T1000 (cell line): ENCODE data around the gene VPS37C.

Experiments used
- DNase-seq: peaks from one replicate; lab custom pipeline; 2025; ENCODE audit warnings: mixed read lengths; lab: John Stamatoyannopoulos, UW

Gene VPS37C

DNA sequence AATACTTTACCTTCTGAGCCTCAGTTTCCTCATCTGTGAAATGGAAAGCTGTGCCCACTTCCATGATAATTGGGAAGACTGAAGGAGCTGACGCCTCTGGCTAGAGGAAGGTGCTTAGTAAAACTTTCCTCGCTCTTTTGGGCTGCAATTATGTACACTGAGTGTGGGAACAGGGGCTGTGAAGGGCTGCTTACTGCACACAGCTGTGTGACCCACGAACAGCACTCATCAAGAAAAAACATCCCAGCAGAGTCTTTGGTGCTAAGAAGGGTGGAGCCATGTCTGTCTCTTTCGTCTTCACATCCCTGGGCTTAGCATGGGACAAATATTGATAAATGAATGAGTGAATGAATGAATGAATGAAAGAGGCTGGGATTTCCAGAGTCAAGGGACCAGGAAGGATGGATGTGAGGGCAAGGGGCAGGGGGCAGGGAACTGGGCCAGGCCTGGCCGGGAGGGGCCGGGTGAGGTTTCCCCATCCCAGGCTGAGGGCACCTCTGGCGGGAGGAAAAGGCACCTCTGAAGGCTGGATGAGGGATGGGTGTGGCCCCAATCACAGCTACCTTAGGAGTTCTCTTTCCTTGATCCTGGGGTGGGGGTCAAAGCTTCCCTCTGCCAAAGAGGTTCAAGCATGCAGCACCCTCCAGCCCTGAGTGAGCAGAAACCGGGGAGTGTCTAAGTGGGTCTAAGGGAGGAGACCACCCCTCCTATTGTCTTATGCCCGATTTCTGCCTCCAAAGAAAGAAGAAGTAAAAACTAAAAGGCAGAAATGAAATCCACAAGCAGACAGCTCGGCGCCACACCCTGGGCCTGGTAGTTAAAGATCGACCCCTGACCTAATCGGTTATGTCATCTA is 68.1 kb downstream of the VPS37C start:
- DNase-seq, result no peak

DNA sequence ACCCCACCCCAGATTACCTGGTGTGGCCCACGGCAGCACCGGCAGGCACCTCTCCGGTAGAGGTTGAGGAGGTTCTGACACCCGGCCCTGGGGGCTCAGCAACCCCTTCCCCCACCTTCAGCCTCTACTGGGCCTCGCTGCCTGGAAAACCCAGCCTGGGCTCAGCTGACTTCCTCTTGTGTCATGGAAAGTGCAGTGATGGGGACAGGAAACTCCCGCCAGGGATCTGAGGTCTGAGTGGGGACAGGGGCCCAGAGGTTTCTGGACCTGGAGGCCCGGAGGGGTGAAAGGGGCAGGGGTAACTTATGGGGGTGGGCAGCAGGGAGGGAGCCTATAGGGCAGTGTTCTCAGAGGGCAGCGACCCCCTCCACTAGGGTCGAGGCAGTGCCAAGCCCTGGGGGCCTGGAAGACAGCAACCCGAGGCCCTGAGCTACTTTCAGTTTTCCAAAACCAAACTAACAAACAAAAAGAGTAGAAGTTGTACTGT is 68.9 kb downstream of the VPS37C start:
- no peak for DNase-seq

DNA sequence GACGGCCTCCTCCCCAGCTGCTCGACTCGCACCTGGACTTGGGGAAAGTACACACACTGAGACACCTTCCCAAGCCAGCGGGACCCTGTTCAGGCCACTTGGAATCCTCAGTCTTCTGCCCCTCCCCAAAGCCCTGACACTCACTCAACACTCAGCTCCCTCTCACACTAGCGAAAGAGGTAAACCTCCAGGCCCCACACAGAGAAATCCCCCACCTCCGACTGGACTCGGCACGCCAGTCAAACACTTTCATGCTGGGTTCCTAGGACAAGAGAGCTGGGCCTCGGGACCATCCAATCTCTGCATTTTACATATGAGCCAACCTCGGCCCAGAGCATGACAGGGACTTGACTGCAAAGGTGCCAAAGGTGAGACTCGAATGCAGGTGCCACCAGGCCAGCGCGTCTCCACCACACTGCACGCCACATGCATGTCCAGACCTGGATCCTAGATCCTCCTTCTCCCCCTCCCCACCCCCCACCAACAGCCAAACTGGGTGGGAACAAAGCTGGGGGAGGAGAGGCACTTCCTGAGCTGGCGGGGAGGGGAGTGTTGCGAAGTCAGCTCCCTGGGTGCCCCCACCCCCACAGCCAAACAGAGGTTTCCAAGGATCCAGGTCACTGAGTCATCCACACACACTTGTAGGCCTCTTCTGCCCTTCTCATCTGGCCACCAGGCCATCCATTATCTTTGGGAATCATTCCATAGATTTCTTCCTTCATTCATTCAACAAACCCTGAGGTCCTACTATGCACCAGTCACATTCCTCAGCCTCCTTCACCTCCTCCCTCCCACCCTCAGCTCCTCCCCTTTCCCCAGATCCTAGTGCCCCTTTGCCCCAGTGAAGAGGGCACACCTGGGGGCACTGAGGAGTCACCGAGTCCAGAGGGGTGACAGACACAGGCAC is 69.6 kb downstream of the VPS37C start:
- no peak for DNase-seq

DNA sequence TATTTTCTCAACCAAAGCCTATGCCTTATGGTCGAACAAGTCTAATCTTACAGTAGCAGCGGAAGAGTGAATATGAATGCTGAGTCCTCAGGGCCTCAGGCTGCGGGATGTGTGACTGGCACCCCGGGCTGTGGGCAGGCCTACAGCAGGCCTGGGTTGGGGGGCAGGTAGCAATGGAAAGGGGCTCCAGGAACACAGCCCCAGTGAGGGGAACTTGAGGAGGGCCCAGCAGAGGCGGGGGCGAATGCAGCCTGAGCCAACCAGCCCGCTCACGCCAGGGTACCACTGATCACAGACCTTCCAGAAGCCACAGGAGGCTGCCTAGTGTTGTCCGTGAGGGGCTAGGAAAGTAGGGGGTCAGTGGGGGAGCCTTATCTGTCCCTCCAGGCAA is 70.2 kb downstream of the VPS37C start:
- no peak for DNase-seq

DNA sequence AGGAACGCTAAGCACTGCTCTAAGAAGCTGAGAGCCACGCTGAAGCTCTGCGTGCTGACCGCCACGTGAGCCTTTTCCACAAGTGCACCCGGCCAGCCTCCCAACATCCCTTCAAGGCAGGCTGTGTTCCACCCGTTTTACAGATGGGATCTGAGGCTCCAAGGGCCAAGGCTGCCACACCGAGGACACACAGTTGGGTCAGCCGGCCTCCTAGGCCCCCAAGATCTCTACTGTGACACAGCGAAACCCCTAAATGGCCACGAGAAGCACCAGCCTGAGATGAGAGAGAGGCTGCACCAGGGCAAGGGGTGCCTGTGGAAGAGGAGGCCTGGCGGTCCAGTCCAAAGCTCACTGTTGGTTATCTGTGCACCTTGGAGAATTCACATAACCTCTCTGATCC is 70.7 kb downstream of the VPS37C start:
- no peak for DNase-seq

DNA sequence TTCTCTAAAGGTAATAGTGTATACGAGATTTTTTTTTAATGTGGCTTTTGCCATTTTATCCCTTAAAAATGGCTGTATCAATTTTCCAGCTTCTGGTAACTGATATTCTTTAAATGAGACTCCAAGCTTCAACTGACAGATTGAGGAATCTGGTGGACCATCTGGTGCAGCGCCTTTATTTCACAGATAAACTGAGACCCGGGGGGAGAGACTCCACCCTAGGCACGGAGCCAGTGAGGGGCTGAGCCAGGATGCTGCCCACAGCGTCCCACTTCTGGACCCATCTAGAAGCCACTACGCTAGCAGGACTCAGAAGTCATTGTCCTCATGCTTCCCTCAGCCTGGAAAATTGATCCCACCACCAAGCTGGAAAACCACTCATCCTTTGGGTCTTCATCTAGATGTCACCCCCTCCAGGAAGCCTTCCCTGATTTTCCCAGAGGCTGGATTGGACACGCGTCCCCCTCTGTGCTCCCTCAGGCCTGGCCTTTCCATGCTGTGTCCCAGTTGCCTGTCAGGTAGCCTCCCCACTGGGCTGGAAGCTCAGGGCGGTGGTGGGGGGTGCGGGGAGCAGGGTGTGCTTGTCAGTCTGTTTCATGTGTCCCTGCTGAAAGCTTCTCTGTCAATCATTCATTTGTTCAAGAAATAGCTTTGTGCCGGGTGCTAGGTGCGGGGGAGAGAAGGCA is 71.3 kb downstream of the VPS37C start:
- DNase-seq, result no peak

DNA sequence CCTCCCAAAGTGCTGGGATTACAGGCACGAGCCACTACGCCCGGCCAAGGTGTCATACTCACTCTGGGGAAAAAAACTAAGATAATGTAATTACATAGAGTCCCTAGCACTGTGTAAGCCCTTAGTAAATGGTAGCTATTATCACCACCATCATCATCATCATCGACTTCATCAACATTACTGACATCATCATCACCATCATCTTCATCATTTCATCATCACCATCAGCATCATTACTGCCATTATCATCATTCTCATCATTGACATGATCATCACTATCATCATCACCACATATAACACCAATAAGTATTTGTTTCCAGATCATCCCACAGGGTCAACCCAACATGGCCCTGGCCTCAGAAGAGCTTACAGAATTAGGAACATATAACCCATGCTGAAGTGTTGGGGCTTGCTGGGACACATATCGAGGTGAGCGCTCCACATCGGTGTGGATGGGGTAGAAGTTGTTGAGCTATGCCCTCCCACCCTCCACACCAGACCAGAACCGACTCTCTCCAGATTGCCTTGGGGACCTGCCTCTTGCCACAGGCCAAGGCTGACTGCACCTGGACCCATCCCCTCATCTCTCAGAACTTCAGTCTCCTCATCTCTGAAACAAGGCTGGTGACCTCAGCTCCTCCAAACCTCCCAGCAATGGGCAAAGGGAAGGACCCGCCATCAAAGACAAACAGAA is 73.7 kb downstream of the VPS37C start:
- no peak for DNase-seq

DNA sequence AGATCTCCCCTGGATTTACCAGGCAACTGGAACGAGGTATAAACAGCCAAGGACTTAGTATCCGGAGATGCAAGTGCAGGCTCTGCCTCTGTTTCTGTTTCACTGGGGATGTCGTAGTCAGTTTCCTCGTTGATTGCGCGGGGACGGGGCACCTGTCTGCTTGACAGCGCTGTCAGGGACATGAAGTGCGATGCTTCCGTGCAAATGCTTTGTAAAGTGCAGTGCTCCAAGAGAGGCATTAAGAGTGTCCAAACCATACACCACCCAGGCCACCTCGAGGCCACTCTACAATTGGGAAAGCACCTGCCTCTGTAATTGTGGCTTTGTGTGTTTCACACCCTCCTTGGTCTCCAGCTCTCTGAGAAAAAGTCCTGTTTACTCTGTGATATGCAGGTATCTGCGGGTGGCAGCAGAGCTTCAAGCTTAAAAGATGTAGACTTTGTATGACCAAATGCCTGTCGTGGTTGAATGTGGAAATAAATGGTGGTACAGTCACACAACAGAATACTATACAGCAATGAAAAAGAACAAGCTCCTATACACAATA is 77.6 kb downstream of the VPS37C start:
- DNase-seq, result no peak

DNA sequence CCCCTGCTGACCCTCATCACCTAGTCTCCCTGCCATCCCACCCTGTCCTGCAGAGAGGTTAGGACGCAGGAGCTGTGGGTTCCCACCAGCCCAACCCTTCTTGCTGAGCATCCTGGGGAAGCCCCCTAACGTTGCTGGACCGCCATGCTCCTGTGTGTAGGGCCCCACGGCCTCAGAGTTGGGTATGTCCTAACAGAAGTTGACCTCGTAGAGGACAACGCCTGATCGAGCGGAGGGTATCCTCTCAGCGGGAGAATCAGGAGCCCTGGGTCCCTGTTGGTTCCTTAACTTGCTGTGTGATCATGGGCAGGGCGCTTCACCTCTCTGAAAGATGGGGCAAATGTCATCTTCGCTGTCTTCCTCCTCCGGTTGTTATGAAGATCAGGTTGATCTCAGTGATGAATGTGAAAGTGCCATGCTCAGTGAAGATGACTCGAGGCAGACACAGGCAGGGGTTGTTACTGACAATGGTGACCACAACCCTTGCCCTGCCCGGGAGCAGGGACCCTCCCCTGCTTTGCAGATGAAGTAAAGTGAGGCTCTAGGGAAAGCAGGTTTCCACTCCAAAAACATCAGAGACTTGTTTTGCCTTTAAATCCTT is 78.2 kb downstream of the VPS37C start:
- DNase-seq, result no peak

DNA sequence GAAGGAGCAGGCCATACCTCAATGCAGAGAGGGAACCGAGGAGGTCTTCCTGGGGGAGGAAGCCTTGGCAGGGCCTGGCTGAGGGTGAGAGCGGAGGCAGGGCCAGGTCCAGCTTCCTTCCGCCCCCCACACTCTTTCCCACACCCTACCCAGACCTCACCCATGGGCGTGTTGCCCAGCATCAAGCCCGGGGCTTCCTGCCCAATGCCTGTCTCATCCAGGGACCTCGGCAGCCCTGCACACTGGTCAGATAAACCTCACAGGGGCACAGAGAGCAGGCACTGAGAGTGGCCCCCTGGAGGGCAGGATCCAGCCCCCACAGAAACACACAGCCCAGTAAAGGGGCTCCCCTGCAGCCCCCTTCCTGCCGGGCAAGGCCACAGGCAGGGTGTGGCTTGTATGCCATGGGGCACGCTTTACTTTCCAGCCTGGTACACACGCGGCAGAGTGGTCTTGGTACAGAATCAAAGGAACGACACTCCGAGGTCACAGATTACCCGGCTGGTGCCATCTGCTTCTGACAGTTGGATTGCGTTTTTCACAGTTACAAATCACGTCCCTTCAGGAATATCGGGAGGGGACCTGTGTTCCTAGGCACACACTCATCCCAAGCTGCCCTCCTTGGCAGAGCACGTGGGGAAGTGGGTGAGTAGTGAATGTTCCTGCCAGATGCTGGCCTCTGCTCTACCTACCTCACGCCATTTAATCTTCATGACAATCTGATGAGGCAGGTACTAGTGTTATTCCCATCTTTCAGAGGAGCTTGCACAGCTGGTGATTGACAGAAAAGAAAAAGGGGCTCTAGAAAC is 79.0 kb downstream of the VPS37C start:
- no peak for DNase-seq

DNA sequence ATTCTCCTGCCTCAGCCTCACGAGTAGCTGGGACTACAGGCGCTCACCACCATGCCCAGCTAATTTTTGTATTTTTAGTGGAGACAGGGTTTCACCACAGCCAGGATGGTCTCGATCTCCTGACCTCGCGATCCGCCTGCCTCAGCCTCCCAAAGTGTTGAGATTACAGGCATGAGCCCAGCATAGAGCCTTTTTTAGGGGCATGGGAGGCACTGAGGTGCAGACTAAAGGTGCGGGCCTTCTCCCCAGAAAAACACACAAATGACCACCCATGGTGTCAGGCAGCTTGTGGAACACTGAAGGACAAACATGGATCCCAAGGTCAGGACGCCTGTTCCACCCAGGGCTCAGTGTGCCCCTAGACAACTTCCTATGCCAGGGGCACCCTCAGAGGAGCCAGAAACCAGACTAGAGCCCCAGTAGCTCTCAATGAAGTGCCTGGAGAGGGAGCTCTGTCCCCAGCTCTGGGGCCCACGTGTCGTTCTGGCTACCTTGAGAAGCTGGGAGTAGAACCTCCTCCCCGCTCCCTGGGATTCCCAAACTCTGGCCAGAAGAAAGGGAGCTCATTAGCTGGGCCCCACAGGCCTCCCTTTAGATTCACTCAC is 80.1 kb downstream of the VPS37C start:
- no peak for DNase-seq

DNA sequence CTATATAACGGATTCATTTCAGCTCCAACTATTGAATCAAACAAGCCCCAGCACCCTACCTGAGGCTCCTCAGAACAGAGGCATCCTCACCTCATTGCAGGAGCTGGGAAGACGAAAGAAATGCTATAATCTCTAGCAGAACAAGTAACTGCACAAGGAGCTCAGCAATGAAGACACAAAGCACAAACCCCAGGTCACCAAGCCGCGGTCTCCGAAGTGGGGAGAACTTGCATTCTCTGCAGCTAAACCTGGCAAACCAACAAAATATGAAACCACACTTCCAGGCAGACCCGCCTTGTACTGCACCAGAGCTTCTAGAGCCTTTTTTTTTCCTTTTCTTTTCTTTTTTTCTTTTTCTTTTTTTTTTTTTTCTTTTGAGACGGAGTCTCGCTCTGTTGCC is 80.7 kb downstream of the VPS37C start:
- no peak for DNase-seq
